GM20000 (cell line): ENCODE data around the gene FARS2.

ENCODE experiments used
- DNase-seq: peaks from one replicate; pipeline ENCODE4 v3.0.0; 2012; ENCODE audit warnings: low spot score
- TF ChIP-seq, protein P1 (sequence below): IDR thresholded peaks from 2 replicates; pipeline ENCODE4 v1.5.1; 2012; ENCODE audit warnings: mild to moderate bottlenecking, control low read depth; ENCODE audit errors: extremely low read depth, missing control alignments

The FARS2 gene

DNA sequence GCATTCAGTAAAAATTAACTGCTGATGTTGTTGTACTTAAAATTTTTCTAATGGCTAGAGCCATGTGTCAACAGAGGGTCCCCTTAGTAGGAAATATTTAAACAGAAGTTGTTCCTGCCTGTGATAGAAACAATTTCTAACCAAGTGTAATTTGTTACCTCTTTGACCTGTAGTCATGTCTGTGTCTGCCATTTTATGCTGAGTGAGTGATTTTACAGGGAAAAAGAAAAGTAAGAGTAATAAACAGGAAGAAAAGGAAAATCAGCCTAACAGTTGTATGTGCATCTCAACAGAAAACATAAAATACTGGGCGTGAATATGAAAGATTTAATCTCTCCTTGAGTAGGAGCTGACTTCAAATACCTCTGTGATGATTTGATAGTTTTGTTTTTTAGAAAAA, 172.0 kb downstream of the FARS2 start:
- DNase-seq = no peak
- TF ChIP-seq, protein P1, sequence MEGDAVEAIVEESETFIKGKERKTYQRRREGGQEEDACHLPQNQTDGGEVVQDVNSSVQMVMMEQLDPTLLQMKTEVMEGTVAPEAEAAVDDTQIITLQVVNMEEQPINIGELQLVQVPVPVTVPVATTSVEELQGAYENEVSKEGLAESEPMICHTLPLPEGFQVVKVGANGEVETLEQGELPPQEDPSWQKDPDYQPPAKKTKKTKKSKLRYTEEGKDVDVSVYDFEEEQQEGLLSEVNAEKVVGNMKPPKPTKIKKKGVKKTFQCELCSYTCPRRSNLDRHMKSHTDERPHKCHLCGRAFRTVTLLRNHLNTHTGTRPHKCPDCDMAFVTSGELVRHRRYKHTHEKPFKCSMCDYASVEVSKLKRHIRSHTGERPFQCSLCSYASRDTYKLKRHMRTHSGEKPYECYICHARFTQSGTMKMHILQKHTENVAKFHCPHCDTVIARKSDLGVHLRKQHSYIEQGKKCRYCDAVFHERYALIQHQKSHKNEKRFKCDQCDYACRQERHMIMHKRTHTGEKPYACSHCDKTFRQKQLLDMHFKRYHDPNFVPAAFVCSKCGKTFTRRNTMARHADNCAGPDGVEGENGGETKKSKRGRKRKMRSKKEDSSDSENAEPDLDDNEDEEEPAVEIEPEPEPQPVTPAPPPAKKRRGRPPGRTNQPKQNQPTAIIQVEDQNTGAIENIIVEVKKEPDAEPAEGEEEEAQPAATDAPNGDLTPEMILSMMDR = no peak

DNA sequence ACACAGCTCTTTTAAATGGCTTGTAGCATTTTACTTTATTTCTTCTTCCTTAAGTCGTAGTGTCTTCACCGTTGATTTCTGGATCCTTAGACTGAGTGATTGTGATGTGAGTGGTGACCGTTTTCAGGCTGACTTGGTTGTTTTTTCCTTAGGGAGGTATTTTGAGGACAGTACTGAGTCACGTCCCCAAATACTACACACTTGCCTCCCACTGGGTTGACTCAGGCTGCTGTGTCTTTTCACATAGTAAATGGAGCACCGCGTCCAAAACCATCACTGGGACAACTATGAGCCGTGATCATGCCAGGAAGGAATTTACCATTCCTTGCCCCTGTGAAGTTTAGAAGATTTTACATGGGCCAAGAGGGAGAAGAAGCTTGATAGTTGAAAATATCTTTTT, 174.1 kb downstream of the FARS2 start:
- no peak for DNase-seq
- TF ChIP-seq, protein P1 = no peak

DNA sequence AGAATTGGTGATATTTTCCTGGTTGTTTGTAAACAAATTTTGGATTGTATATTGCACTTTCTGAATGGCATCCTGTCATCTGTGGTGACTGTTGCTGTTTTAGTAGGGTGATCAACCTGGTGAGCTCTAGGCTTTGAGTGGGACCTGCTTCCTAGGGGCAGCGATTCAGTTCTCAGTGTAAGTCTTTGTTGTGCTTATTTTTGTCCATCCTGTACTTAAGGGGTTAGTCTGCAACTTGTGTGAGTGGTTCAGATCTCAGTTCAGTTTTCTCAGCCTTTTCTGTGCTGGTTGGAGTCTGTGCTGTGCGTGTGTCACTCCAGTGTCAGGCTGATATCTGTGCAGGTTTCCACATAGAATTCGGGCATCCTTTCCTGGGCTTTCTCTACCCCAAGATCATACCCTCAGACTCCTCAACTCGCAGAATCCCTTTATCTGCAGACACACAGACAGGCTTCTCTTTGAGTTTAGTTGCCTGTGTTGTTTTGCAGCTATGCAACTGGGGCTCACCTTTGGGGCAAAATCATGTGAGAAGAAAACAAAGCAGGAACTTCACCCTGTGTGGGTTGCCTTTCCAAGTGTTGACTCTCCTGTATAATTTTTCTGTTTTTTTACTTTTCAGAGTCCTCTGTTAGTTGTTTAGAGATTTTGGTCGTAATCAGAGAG, 177.7 kb downstream of the FARS2 start:
- TF ChIP-seq, protein P1 = no peak
- DNase-seq = no peak

DNA sequence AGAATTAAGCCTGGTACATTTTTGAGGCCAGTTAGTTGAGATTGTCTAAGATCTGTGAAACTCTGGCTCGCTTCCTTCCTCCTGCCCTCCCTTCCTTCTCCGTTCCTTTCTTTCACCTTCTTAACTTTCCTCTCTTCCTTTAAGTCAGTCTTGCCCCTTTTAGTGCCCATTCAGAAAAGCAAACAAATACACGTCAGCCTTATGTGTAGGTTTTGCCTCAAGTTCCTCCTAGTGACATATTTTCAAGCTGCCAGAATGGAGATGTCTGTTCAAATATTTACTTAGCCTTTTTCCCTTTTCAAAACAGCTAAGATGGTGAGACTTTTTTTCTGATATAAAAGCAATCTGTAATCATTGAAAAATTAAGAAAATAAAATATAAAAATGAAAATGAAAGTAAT, 178.4 kb downstream of the FARS2 start:
- TF ChIP-seq, protein P1 = no peak
- no peak for DNase-seq

DNA sequence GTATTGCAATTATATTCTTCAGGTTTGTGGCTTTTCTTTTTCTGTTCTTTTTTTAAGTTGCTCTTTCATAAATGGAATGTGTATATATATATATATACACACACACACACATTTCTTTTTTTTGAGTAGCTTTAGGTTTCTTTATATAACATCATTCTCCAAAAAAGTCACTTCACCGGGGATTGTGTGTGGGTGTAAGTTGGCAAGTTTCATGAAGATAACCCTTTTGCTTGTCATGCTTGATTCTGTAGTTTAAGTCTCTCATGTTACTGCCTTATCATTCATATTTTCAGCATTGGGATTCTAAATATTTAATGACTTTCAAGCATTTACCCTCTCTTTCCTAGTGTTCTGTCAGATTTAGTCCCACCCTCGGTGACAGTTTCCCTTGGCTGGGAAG, 181.0 kb downstream of the FARS2 start:
- TF ChIP-seq, protein P1 = no peak

DNA sequence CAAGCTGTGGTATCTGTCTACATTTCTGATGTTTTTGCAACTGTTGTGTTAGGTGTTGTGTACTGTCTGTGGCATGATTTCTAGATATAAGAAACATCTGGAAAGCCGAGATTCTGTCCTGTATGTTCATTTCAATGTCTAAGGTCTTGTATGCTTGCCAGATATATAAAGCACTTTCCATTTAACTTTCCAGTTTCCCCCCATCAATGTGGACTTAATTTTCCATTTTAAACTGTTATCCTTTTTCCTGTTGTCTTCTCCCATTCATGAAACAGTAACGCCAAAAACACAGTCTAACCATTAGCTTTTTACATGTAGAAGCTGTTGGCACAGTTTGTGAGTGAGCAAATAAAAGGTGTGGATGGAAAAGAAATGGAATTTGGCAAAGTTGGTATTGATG, 181.6 kb downstream of the FARS2 start:
- DNase-seq = no peak
- TF ChIP-seq, protein P1 = no peak

More for the DNA sequence above, 181.0 kb downstream of the FARS2 start:
- DNase-seq = no peak

DNA sequence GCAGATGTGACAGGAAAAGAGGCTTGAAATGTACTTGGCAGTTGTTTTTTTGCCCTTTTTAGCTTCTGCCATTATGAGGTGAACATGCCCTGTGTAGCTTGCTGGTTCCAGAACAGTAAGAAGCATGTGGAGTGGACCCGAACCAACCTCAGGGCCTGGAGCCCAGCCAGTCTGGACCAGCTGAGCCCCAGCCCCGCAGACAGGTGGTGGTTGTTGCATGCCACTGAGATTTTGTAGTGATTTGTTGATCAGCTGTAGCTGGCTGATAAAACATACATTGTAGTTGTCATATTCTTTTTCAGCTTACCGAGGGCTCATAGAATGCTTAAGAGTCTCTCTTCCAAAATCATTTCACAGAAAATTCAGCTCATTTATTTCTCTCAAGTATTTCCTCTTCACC, 182.2 kb downstream of the FARS2 start:
- TF ChIP-seq, protein P1 = no peak
- DNase-seq = no peak
